ENCODE measurements around the gene GMPPA. TPM values are rescaled to one million over a fixed set of nuclear protein-coding genes. Genes with fewer than 3 reads are reported as not detected.

The GMPPA gene
- total and polyA plus RNA-seq, 4 donors: 17.0 to 135 (median 40.4) TPM

DNA sequence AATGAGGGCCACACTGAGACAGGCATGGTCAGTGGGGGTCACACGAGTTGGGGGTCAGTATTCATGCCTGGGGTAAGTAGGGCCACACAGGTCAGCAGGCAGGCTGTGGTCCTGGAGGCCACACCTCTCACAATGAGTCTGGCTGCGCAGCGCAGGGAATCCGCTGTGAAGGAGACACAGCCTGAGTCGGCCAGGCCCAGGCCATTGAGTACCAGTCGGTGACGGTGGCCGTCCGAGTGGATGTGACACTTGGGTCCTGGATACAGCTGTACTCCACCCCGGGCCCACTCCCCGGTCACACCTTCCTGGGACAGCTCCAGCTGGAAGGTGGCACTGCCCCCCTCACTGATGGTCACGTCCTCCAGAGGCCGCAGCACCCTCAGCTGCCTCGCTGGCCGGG, 55.7 kb downstream of the GMPPA start:
- no peak overlapping the region for H3K27ac ChIP-seq (ENCODE audit: low read depth in 1 of 2, low read length in 2 of 2)
- no peaks in the 10 kb centered on the region for H3K9me3 ChIP-seq (ENCODE audit: control insufficient read depth, low read length)
- H3K36me3 ChIP-seq (ENCODE audit: control insufficient read depth in 1 of 2, insufficient read depth in 2 of 2, low read length in 1 of 2): no peaks in the 10 kb centered on the region
- WGBS, 2 donors: 93 to 94% methylated on average over 15 of the region's 15 CpGs
- H3K4me1 ChIP-seq (ENCODE audit: control insufficient read depth in 1 of 2, insufficient read depth in 2 of 2, low read length in 2 of 2): no peaks in the 10 kb centered on the region
- no peaks in the 10 kb centered on the region for H3K27me3 ChIP-seq (ENCODE audit: control insufficient read depth in 1 of 2, insufficient read depth in 2 of 2, low read length in 1 of 2)
- DNase-seq (peak in 1 of 2 donors; percentile 81), ATAC-seq (ENCODE audit: low FRiP score) (no peak)
- intact Hi-C loops (cut with DNase I): loop anchor here in 1 of 2 donors (5.0 kb wide), 1 partner anchor 43 kb away; the partner anchor contains the start of gene STK11IP
- H3K4me3 ChIP-seq (ENCODE audit: low read length in 2 of 2): no peak overlapping the region

DNA sequence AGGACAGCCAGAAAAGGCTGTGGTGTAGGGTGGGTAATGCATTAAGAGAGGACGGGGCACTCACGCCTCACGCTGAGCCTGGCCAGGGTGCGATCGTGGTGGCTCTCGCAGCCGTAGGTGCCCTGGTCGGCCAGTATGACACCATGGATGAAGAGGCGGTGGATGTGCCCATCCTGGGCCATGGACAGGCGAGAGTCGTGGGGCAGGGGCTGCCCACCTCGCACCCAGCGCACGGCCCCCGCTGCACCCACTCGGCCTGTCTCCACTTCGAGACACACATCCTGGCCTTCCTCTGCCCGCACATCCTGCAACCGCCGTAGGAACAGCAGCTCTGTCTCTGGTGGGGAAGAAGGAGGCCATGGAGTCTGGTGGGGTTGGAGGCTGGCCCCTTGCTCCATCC, 57.3 kb downstream of the GMPPA start:
- Histone ChIP-seq H3K27me3 (ENCODE audit: control insufficient read depth in 1 of 2, insufficient read depth in 2 of 2, low read length in 1 of 2) (no peaks in the 10 kb centered on the region), H3K4me3 (ENCODE audit: low read length in 2 of 2) (no peak overlapping the region), H3K36me3 (ENCODE audit: control insufficient read depth in 1 of 2, insufficient read depth in 2 of 2, low read length in 1 of 2) (no peaks in the 10 kb centered on the region), H3K27ac (ENCODE audit: low read depth in 1 of 2, low read length in 2 of 2) (no peak overlapping the region), H3K9me3 (ENCODE audit: control insufficient read depth, low read length) (no peaks in the 10 kb centered on the region), H3K4me1 (ENCODE audit: control insufficient read depth in 1 of 2, insufficient read depth in 2 of 2, low read length in 2 of 2) (no peaks in the 10 kb centered on the region)
- 95% methylated on average over 20 of the region's 20 CpGs for WGBS, 2 donors
- DNase-seq: no peak
- intact Hi-C loops (cut with DNase I): no loop called here
- ATAC-seq (ENCODE audit: low FRiP score): no peak

DNA sequence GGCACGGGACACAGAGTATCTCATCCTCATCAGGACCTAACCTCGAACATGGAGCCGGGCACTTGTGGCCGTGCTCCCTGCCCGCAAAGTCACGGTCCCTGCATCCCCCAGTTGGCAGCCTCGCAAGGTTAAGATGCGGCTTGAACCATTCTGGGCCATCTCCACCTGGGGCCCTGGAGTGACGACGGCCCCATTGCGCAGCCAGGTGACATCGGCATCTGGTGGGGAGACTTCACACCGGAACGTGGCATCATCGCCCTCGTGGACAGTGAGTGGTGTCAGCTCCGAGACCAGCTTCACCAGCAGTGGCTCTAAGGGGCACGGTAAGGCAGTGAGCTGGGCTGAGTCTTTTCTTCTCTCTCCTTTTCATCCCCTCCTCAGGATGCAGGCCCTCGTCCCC, 57.7 kb downstream of the GMPPA start:
- intact Hi-C loops (cut with DNase I): no loop called here
- Histone ChIP-seq H3K4me1 (ENCODE audit: control insufficient read depth in 1 of 2, insufficient read depth in 2 of 2, low read length in 2 of 2) (no peaks in the 10 kb centered on the region), H3K36me3 (ENCODE audit: control insufficient read depth in 1 of 2, insufficient read depth in 2 of 2, low read length in 1 of 2) (no peaks in the 10 kb centered on the region), H3K27me3 (ENCODE audit: control insufficient read depth in 1 of 2, insufficient read depth in 2 of 2, low read length in 1 of 2) (no peaks in the 10 kb centered on the region), H3K27ac (ENCODE audit: low read depth in 1 of 2, low read length in 2 of 2) (no peak overlapping the region), H3K9me3 (ENCODE audit: control insufficient read depth, low read length) (no peaks in the 10 kb centered on the region), H3K4me3 (ENCODE audit: low read length in 2 of 2) (no peak overlapping the region)
- WGBS, 2 donors: 94 to 95% methylated on average over 19 of the region's 19 CpGs
- ATAC-seq (ENCODE audit: low FRiP score) (no peak), DNase-seq (no peak)

Small RNA genes lying within 50 kb of the gene (microRNA-seq; reads per million reads assigned to microRNA genes)
- gene MIR3132: 0 reads per million in 2 donors

Other genes with a start within 250 kb of the GMPPA start
- not detected for gene TUBA4B, start 245.6 kb upstream of the GMPPA start, total RNA-seq
- under 1 TPM in 1 of 2 donors, not detected in 1; 0.28 TPM for gene TUBA4B, start 245.6 kb upstream of the GMPPA start, polyA plus RNA-seq
- 10 to 100 TPM; 44.3 to 59.2 TPM for gene TUBA4A, start 245.0 kb upstream of the GMPPA start, total RNA-seq
- gene TUBA4A, start 245.0 kb upstream of the GMPPA start, polyA plus RNA-seq: 10 to 100 TPM; 20.3 to 48.3 TPM
- gene DNAJB2, start 219.5 kb upstream of the GMPPA start, total RNA-seq: 10 to 100 TPM; 54.4 to 54.7 TPM
- gene DNAJB2, start 219.5 kb upstream of the GMPPA start, polyA plus RNA-seq: 10 to 100 TPM; 45.0 to 58.6 TPM
- gene PTPRN, start 189.5 kb upstream of the GMPPA start, total RNA-seq: under 1 TPM in 1 of 2 donors, not detected in 1; 0.39 TPM
- gene PTPRN, start 189.5 kb upstream of the GMPPA start, polyA plus RNA-seq: not detected
- gene RESP18, start 166.1 kb upstream of the GMPPA start, total RNA-seq: not detected
- gene RESP18, start 166.1 kb upstream of the GMPPA start, polyA plus RNA-seq: not detected
- 10 to 100 TPM; 40.8 to 60.2 TPM for gene DNPEP, start 111.0 kb upstream of the GMPPA start, total RNA-seq
- gene DNPEP, start 111.0 kb upstream of the GMPPA start, polyA plus RNA-seq: 100 to 1,000 TPM in 1 of 2 donors, 10 to 100 TPM in 1; 64.7 to 127 TPM
- 100 to 1,000 TPM; 282 to 314 TPM for gene DES, start 80.5 kb upstream of the GMPPA start, total RNA-seq
- gene DES, start 80.5 kb upstream of the GMPPA start, polyA plus RNA-seq: 100 to 1,000 TPM in 1 of 2 donors, 10 to 100 TPM in 1; 22.5 to 145 TPM
- 100 to 1,000 TPM; 261 to 453 TPM for gene SPEG, start 64.0 kb upstream of the GMPPA start, total RNA-seq
- 1,000 to 10,000 TPM in 1 of 2 donors, 10 to 100 TPM in 1; 81.6 to 1,108 TPM for gene SPEG, start 64.0 kb upstream of the GMPPA start, polyA plus RNA-seq
- gene ASIC4, start 15.6 kb downstream of the GMPPA start, total RNA-seq: under 1 TPM; 0.29 to 0.42 TPM
- gene ASIC4, start 15.6 kb downstream of the GMPPA start, polyA plus RNA-seq: under 1 TPM in 1 of 2 donors, not detected in 1; 0.26 TPM
- 10 to 100 TPM; 75.7 to 81.2 TPM for gene CHPF, start 44.9 kb downstream of the GMPPA start, total RNA-seq
- 10 to 100 TPM; 20.0 to 70.6 TPM for gene CHPF, start 44.9 kb downstream of the GMPPA start, polyA plus RNA-seq
- 1 to 10 TPM; 1.7 to 2.3 TPM for gene TMEM198, start 45.1 kb downstream of the GMPPA start, total RNA-seq
- gene TMEM198, start 45.1 kb downstream of the GMPPA start, polyA plus RNA-seq: 1 to 10 TPM in 1 of 2 donors, not detected in 1; 7.4 TPM
- 10 to 100 TPM; 65.3 to 76.7 TPM for gene OBSL1, start 72.6 kb downstream of the GMPPA start, total RNA-seq
- gene OBSL1, start 72.6 kb downstream of the GMPPA start, polyA plus RNA-seq: 100 to 1,000 TPM in 1 of 2 donors, 10 to 100 TPM in 1; 17.8 to 243 TPM
- gene INHA, start 73.4 kb downstream of the GMPPA start, total RNA-seq: under 1 TPM; 0.51 to 0.55 TPM
- 1 to 10 TPM in 1 of 2 donors, not detected in 1; 3.6 TPM for gene INHA, start 73.4 kb downstream of the GMPPA start, polyA plus RNA-seq
- 10 to 100 TPM; 18.5 to 29.9 TPM for gene STK11IP, start 99.0 kb downstream of the GMPPA start, total RNA-seq
- gene STK11IP, start 99.0 kb downstream of the GMPPA start, polyA plus RNA-seq: 10 to 100 TPM in 1 of 2 donors, 1 to 10 TPM in 1; 6.1 to 58.2 TPM
- gene SLC4A3, start 128.7 kb downstream of the GMPPA start, total RNA-seq: 1 to 10 TPM; 2.0 to 5.4 TPM
- gene SLC4A3, start 128.7 kb downstream of the GMPPA start, polyA plus RNA-seq: 1 to 10 TPM; 2.9 to 3.0 TPM